SJSA1 (cell line): ENCODE results near the gene ATOX1. TPM values are rescaled to one million over a fixed set of nuclear protein-coding genes. Genes with fewer than 3 reads are reported as not detected.
"Not testable (repeated sequence)": the region's sequence is repeated elsewhere in the genome, so short reads cannot be mapped to it uniquely, and the experiment has no call there.

Experiments
- DNase-seq, 2 experiments: peaks; one replicate each; pipeline ENCODE4 v3.0.0-alpha.2; 2015 to 2020; ENCODE audit warnings: low spot score in 2 of 2, low read depth in 1 of 2
- H3K27ac ChIP-seq: fragments of 250-450 bp; sonication (Bioruptor Pico); 2 replicates; pipeline ENCODE4 v1.5.1; 2020; ENCODE audit warnings: mild to moderate bottlenecking, moderate library complexity
- H3K27me3 ChIP-seq: fragments of 250-450 bp; sonication (Bioruptor Pico); replicated peaks from 2 replicates; pipeline ENCODE4 v1.5.1; 2020; ENCODE audit warnings: mild to moderate bottlenecking, moderate library complexity
- H3K36me3 ChIP-seq: fragments of 250-450 bp; sonication (Bioruptor Pico); 2 replicates; pipeline ENCODE4 v1.5.1; 2020; ENCODE audit warnings: mild to moderate bottlenecking
- H3K4me1 ChIP-seq: fragments of 250-450 bp; sonication (Bioruptor Pico); replicated peaks from 2 replicates; pipeline ENCODE4 v1.6.1; 2021; ENCODE audit warnings: mild to moderate bottlenecking
- H3K4me3 ChIP-seq: fragments of 250-450 bp; sonication (Bioruptor Pico); 2 replicates; pipeline ENCODE4 v1.5.1; 2020; ENCODE audit warnings: mild to moderate bottlenecking
- H3K9me3 ChIP-seq: fragments of 250-450 bp; sonication (Bioruptor Pico); replicated peaks from 2 replicates; pipeline ENCODE4 v1.5.1; 2020; ENCODE audit warnings: mild to moderate bottlenecking
- total RNA-seq: library from RNA; depleted of rRNA; stranded (reverse); fragments of >200 nt; shearing (Covaris generic); gene quantifications from 2 replicates; pipeline ENCODE4 v1.2.3, GENCODE V29; 2014

Gene ATOX1
- total RNA-seq, 1 experiment from 2014 or later: 124 TPM

- H3K4me1 ChIP-seq: peaks cover 16% of the 10 kb centered on the region
- no peak overlapping the region for H3K27ac ChIP-seq
- H3K27me3 ChIP-seq: no peaks in the 10 kb centered on the region
- no peak overlapping the region for H3K4me3 ChIP-seq
- no peaks in the 10 kb centered on the region for H3K36me3 ChIP-seq
- no peak for DNase-seq
- 0 out of 2 replicates have a peak, but pooled peaks cover 4% of the 10 kb centered on the region for H3K9me3 ChIP-seq
Measured at GRCh38 chr5:151734064-151734408, 24.4 kb downstream of the ATOX1 start.

- no peak overlapping the region for H3K4me3 ChIP-seq
- H3K4me1 ChIP-seq: peaks cover 11% of the 10 kb centered on the region
- no peaks in the 10 kb centered on the region for H3K27me3 ChIP-seq
- H3K36me3 ChIP-seq: no peaks in the 10 kb centered on the region
- no peak for DNase-seq
- H3K9me3 ChIP-seq: 0 out of 2 replicates have a peak, but pooled peaks cover 4% of the 10 kb centered on the region
- H3K27ac ChIP-seq: no peak overlapping the region
Measured at GRCh38 chr5:151733358-151734063, 24.9 kb downstream of the ATOX1 start.

- H3K9me3 ChIP-seq: peaks cover 4% of the 10 kb centered on the region; the same call in 1 of the 2 replicates
Measured at GRCh38 chr5:151730381-151730780, 28.1 kb downstream of the ATOX1 start.

GRCh38 chr5:151729597-151729996 lies 28.8 kb downstream of the ATOX1 start:
- H3K9me3 ChIP-seq, DNase-seq, H3K4me3 ChIP-seq, H3K36me3 ChIP-seq, H3K4me1 ChIP-seq, H3K27ac ChIP-seq, H3K27me3 ChIP-seq: not testable (repeated sequence)

More at GRCh38 chr5:151730381-151730780, 28.1 kb downstream of the ATOX1 start:
- no peak for DNase-seq
- Histone ChIP-seq H3K4me1 (no peaks in the 10 kb centered on the region), H3K27ac (no peak overlapping the region), H3K4me3 (no peak overlapping the region), H3K36me3 (no peaks in the 10 kb centered on the region), H3K27me3 (no peaks in the 10 kb centered on the region)

GRCh38 chr5:151724360-151724759 lies 34.1 kb downstream of the ATOX1 start:
- Histone ChIP-seq H3K27ac (no peak overlapping the region), H3K36me3 (no peaks in the 10 kb centered on the region), H3K4me3 (no peak overlapping the region), H3K4me1 (peaks cover 13% of the 10 kb centered on the region), H3K27me3 (no peaks in the 10 kb centered on the region), H3K9me3 (no peaks in the 10 kb centered on the region; the same call in 1 of the 2 replicates)
- DNase-seq: no peak

GRCh38 chr5:151722546-151722945 lies 35.9 kb downstream of the ATOX1 start:
- H3K27ac ChIP-seq: no peak overlapping the region
- peaks cover 29% of the 10 kb centered on the region for H3K4me1 ChIP-seq
- H3K36me3 ChIP-seq: no peaks in the 10 kb centered on the region
- no peak overlapping the region for H3K4me3 ChIP-seq
- no peaks in the 10 kb centered on the region for H3K9me3 ChIP-seq
- H3K27me3 ChIP-seq: no peaks in the 10 kb centered on the region
- no peak for DNase-seq

- Histone ChIP-seq H3K27me3 (no peaks in the 10 kb centered on the region), H3K4me1 (peaks cover 31% of the 10 kb centered on the region), H3K9me3 (no peaks in the 10 kb centered on the region), H3K36me3 (no peaks in the 10 kb centered on the region), H3K4me3 (no peak overlapping the region), H3K27ac (0 out of 2 replicates have a peak overlapping the region, but pooled peaks have one; percentile 1)
- DNase-seq: no peak
Measured at GRCh38 chr5:151721812-151722391, 36.5 kb downstream of the ATOX1 start.

- no peaks in the 10 kb centered on the region for H3K27me3 ChIP-seq
- H3K4me1 ChIP-seq: peaks cover 31% of the 10 kb centered on the region
- no peak for DNase-seq
- H3K36me3 ChIP-seq: no peaks in the 10 kb centered on the region
- H3K9me3 ChIP-seq: no peaks in the 10 kb centered on the region
- no peak overlapping the region for H3K4me3 ChIP-seq
- H3K27ac ChIP-seq: 0 out of 2 replicates have a peak overlapping the region, but pooled peaks have one; percentile 1
Measured at GRCh38 chr5:151721087-151721646, 37.3 kb downstream of the ATOX1 start.

GRCh38 chr5:151720215-151720614 lies 38.2 kb downstream of the ATOX1 start:
- Histone ChIP-seq H3K9me3 (no peaks in the 10 kb centered on the region), H3K27me3 (no peaks in the 10 kb centered on the region), H3K4me1 (peaks cover 31% of the 10 kb centered on the region), H3K36me3 (no peaks in the 10 kb centered on the region), H3K4me3 (no peak overlapping the region), H3K27ac (no peak overlapping the region)
- DNase-seq: no peak

- DNase-seq: peak in 1 of 2 experiments; percentile 63
- H3K9me3 ChIP-seq: no peaks in the 10 kb centered on the region
- no peak overlapping the region for H3K27ac ChIP-seq
- no peak overlapping the region for H3K4me3 ChIP-seq
- no peaks in the 10 kb centered on the region for H3K36me3 ChIP-seq
- peaks cover 31% of the 10 kb centered on the region for H3K4me1 ChIP-seq
- H3K27me3 ChIP-seq: no peaks in the 10 kb centered on the region
Measured at GRCh38 chr5:151719228-151720000, 39.0 kb downstream of the ATOX1 start.

GRCh38 chr5:151718646-151719045 lies 39.8 kb downstream of the ATOX1 start:
- Histone ChIP-seq H3K9me3 (no peaks in the 10 kb centered on the region), H3K4me3 (no peak overlapping the region), H3K27me3 (no peaks in the 10 kb centered on the region), H3K27ac (no peak overlapping the region), H3K4me1 (peaks cover 31% of the 10 kb centered on the region), H3K36me3 (no peaks in the 10 kb centered on the region)
- no peak for DNase-seq

- no peaks in the 10 kb centered on the region for H3K9me3 ChIP-seq
- H3K27ac ChIP-seq: no peak overlapping the region
- H3K36me3 ChIP-seq: no peaks in the 10 kb centered on the region
- H3K4me1 ChIP-seq: peaks cover 31% of the 10 kb centered on the region
- H3K27me3 ChIP-seq: no peaks in the 10 kb centered on the region
- no peak for DNase-seq
- no peak overlapping the region for H3K4me3 ChIP-seq
Measured at GRCh38 chr5:151718153-151718552, 40.3 kb downstream of the ATOX1 start.

GRCh38 chr5:151717416-151717815 lies 41.0 kb downstream of the ATOX1 start:
- Histone ChIP-seq H3K27ac (no peak overlapping the region), H3K4me1 (peaks cover 31% of the 10 kb centered on the region), H3K4me3 (no peak overlapping the region), H3K9me3 (no peaks in the 10 kb centered on the region), H3K27me3 (no peaks in the 10 kb centered on the region), H3K36me3 (no peaks in the 10 kb centered on the region)
- DNase-seq: no peak
